Measurements from ENCODE around the gene GLI1. TPM values are rescaled to one million over a fixed set of nuclear protein-coding genes. Genes with fewer than 3 reads are reported as not detected.

The GLI1 gene
- total RNA-seq, 4 donors from 2014 or later: 1.5 to 3.7 (median 2.9) TPM; not detected in 1

- no peak for TF ChIP-seq CTCF (IDR thresholded peaks at IDR 0.05; ENCODE audit: low read depth)
Observed at GRCh38 chr12:57434517-57435223, 24.9 kb upstream of the GLI1 start, which contains the start of gene INHBC. Gene INHBC (plus strand): TSS chr12:57434784. CDS start chr12:57434887, 103 bp downstream.

GRCh38 chr12:57435293-57435692, 24.3 kb upstream of the GLI1 start:
- TF ChIP-seq CTCF (IDR thresholded peaks at IDR 0.05; ENCODE audit: low read depth): no peak

GRCh38 chr12:57438400-57438799, 21.2 kb upstream of the GLI1 start:
- no peak for TF ChIP-seq CTCF (IDR thresholded peaks at IDR 0.05; ENCODE audit: low read depth)

GRCh38 chr12:57439762-57440266, 19.8 kb upstream of the GLI1 start:
- no peak for TF ChIP-seq CTCF (IDR thresholded peaks at IDR 0.05; ENCODE audit: low read depth)

GRCh38 chr12:57441846-57442427, 17.6 kb upstream of the GLI1 start:
- no peak for TF ChIP-seq CTCF (IDR thresholded peaks at IDR 0.05; ENCODE audit: low read depth)

GRCh38 chr12:57444744-57445143, 14.8 kb upstream of the GLI1 start:
- TF ChIP-seq CTCF (IDR thresholded peaks at IDR 0.05; ENCODE audit: low read depth): no peak

- no peak for TF ChIP-seq CTCF (IDR thresholded peaks at IDR 0.05; ENCODE audit: low read depth)
Observed at GRCh38 chr12:57446292-57446960, 13.2 kb upstream of the GLI1 start.
